ENCODE data around the gene RNF135. TPM values are rescaled to one million over a fixed set of nuclear protein-coding genes. Genes with fewer than 3 reads are reported as not detected.

The RNF135 gene
- total RNA-seq, 1 experiment from 2014 or later = 8.0 TPM

- H2AK5ac ChIP-seq (ENCODE audit: insufficient read length, low read length) = no peak overlapping the region
- peaks cover 49% of the 10 kb centered on the region for H3K27me3 Mint-ChIP-seq (ENCODE audit: low read depth)
Measured at GRCh38 chr17:30926516-30926915, 44.3 kb upstream of the RNF135 start.

More at GRCh38 chr17:30926516-30926915, 44.3 kb upstream of the RNF135 start:
- no peak overlapping the region for H4K8ac ChIP-seq (replicated peaks; ENCODE audit: insufficient read length, low read depth, low read length)
- H4K20me1 ChIP-seq (ENCODE audit: control insufficient read depth, insufficient read depth, insufficient read length) = no peaks in the 10 kb centered on the region
- WGBS (ENCODE audit: extremely low coverage, insufficient read length, low lambda C conversion rate) = no CpG with 5 or more reads among the region's 6 CpGs
- no peak overlapping the region for H4K91ac ChIP-seq (ENCODE audit: insufficient read length, low read depth, low read length)
- H3K4me3 Mint-ChIP-seq = no peak overlapping the region
- no peak overlapping the region for H3K27ac ChIP-seq (ENCODE audit: insufficient read length, low read depth, low read length)
- no peak overlapping the region for H3K4ac ChIP-seq (ENCODE audit: low read depth, low read length)
- H3K18ac ChIP-seq (ENCODE audit: insufficient read length, low read depth, low read length) = no peak overlapping the region
- no peak overlapping the region for H2BK120ac ChIP-seq (ENCODE audit: low read depth, low read length, poor library complexity, severe bottlenecking)
- H3K23ac ChIP-seq (ENCODE audit: insufficient read length, low read depth, low read length) = no peak overlapping the region
- peaks cover 6% of the 10 kb centered on the region in 2 experiments for H3K4me1 Mint-ChIP-seq
- H2AFZ ChIP-seq (ENCODE audit: low read length) = no peak overlapping the region
- no peaks in the 10 kb centered on the region for H3K79me2 ChIP-seq (ENCODE audit: insufficient read depth, low read length)
- H3K27ac Mint-ChIP-seq = no peak overlapping the region
- no peaks in the 10 kb centered on the region; a peak in 1 of 7 replicates for H3K36me3 Mint-ChIP-seq (ENCODE audit: insufficient read depth in 1 of 3, low read depth in 3 of 3)
- no peak overlapping the region for H3K56ac ChIP-seq (ENCODE audit: insufficient read length, low read depth, low read length)
- no peaks in the 10 kb centered on the region for H3K79me1 ChIP-seq (ENCODE audit: insufficient read depth, low read depth, low read length, poor library complexity, severe bottlenecking)
- no peaks in the 10 kb centered on the region for H3K4me1 ChIP-seq (ENCODE audit: insufficient read depth, low read length)
- 0 out of 5 replicates have a peak, but pooled peaks cover 0 to 2% of the 10 kb centered on the region in 2 experiments for H3K9me3 Mint-ChIP-seq
- H3K14ac ChIP-seq (ENCODE audit: insufficient read depth, low read length) = no peak overlapping the region
- H3K23me2 ChIP-seq (ENCODE audit: insufficient read length, low read depth, low read length, poor library complexity, severe bottlenecking) = peaks cover 10% of the 10 kb centered on the region
- H3T11ph ChIP-seq (ENCODE audit: low read length) = no peak overlapping the region
- no peaks in the 10 kb centered on the region for H3K9me3 ChIP-seq (ENCODE audit: control insufficient read depth, low read depth, low read length)
- peaks cover 12% of the 10 kb centered on the region; the same call in 1 of the 2 replicates for H3K27me3 ChIP-seq (ENCODE audit: insufficient read depth, low read length)
- H2BK5ac ChIP-seq (ENCODE audit: insufficient read length, low read length) = no peak overlapping the region
- no peak overlapping the region for H2BK12ac ChIP-seq (ENCODE audit: insufficient read length, low read depth, low read length)
- TF ChIP-seq CTCF (conservative IDR thresholded peaks at IDR 0.05) = no peak
- H2BK20ac ChIP-seq (ENCODE audit: low read depth, low read length, poor library complexity, severe bottlenecking) = no peak overlapping the region
- H4K5ac ChIP-seq (ENCODE audit: insufficient read length, low read depth, low read length) = no peak overlapping the region
- no peak for DNase-seq
- H2BK15ac ChIP-seq (ENCODE audit: low read depth, low read length) = no peak overlapping the region
- no peak overlapping the region for H3K4me2 ChIP-seq (ENCODE audit: insufficient read depth, insufficient read length, low read length)
- no peak overlapping the region for H3K9ac ChIP-seq (ENCODE audit: extremely low read depth, insufficient read length, low read length)
